Keratinocyte (primary cell): ENCODE measurements around the gene ZCCHC3.

Experiments used
- CTCF ChIP-seq, 3 experiments: IDR thresholded peaks in 1 of 3; conservative IDR thresholded peaks in 1 of 3; optimal IDR thresholded peaks in 1 of 3; 2 replicates in 2 of 3; 3 replicates in 1 of 3; pipeline versions ENCODE3 to v1.5.1; 2011; ENCODE audit warnings: low read length in 3 of 3, mild to moderate bottlenecking in 3 of 3, moderate library complexity in 2 of 3, control low read depth in 1 of 3, inconsistent platforms in 1 of 3; ENCODE audit not compliant: insufficient read depth in 2 of 3; ENCODE audit errors: extremely low read depth in 1 of 3
- EZH2 ChIP-seq: IDR thresholded peaks from one replicate; pipeline ENCODE4 v1.6.1; 2012; ENCODE audit warnings: inconsistent platforms, mild to moderate bottlenecking, low read length, moderate library complexity

- no peak for TF ChIP-seq CTCF (optimal IDR thresholded peaks at IDR 0.05 in 1 of 3, IDR thresholded peaks at IDR 0.05 in 1 of 3, conservative IDR thresholded peaks at IDR 0.05 in 1 of 3; ENCODE audit: extremely low read depth in 1 of 3, insufficient read depth in 2 of 3, low read length in 3 of 3)
- no peak for TF ChIP-seq EZH2
Measured at GRCh38 chr20:288956-289692, 8.2 kb upstream of the ZCCHC3 start.
